ENCODE results near the gene MMP17. TPM values are rescaled to one million over a fixed set of nuclear protein-coding genes. Genes with fewer than 3 reads are reported as not detected.

Gene MMP17
- polyA plus RNA-seq, 1 of the 3 experiments (the other 2 are of a cell fraction) = 14.0 TPM

DNA sequence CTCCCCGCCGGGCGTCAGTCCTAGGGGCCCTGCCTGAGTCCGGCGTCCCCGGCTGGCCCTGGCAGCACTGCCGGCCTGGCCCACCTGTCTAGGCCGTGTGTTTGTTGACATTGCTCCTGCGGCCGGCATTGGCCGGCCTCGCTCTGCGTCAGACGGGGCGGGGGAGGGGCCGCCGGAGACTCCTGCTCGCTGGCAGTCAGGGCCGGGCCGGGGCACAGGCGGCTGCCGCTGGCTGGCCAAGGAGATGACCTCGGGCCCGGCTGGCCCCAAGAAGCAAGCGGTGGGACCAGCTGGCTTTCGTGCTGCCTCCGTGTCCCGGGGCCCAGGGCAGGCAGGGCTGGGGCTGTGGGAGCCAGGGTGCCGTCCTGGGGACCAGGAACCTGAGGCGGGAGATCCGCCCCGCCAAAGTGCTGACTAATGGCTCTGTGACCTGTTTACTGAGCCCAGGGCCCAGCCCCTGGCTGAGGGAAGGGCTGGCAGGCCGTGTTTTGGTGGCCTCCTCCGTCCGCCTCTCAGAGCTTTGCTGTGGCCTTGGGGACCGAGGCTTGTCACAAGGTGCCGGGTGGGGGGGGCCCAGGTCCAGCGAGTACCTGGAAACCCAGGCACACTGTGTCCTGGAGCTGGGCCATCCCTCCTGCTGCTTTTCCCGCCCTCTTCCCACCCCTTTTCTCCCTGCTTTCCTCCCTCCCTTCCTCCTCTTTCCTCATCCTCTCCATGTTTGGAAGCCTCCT is 68.1 kb downstream of the MMP17 start (continued):
- TF ChIP-seq FOXJ3 (CRISPR knock-in tag; IDR thresholded peaks at IDR 0.05) (no peak), TCF12 (IDR thresholded peaks at IDR 0.05) (no peak; the same call in 1 of the 2 replicates), SIN3A (IDR thresholded peaks at IDR 0.05; ENCODE audit: borderline replicate concordance, low read depth, low read length) (peak; percentile 94)
- TF ChIP-seq, protein P1, sequence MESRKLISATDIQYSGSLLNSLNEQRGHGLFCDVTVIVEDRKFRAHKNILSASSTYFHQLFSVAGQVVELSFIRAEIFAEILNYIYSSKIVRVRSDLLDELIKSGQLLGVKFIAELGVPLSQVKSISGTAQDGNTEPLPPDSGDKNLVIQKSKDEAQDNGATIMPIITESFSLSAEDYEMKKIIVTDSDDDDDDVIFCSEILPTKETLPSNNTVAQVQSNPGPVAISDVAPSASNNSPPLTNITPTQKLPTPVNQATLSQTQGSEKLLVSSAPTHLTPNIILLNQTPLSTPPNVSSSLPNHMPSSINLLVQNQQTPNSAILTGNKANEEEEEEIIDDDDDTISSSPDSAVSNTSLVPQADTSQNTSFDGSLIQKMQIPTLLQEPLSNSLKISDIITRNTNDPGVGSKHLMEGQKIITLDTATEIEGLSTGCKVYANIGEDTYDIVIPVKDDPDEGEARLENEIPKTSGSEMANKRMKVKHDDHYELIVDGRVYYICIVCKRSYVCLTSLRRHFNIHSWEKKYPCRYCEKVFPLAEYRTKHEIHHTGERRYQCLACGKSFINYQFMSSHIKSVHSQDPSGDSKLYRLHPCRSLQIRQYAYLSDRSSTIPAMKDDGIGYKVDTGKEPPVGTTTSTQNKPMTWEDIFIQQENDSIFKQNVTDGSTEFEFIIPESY (IDR thresholded peaks at IDR 0.05; ENCODE audit: borderline replicate concordance, low read depth) = no peak

DNA sequence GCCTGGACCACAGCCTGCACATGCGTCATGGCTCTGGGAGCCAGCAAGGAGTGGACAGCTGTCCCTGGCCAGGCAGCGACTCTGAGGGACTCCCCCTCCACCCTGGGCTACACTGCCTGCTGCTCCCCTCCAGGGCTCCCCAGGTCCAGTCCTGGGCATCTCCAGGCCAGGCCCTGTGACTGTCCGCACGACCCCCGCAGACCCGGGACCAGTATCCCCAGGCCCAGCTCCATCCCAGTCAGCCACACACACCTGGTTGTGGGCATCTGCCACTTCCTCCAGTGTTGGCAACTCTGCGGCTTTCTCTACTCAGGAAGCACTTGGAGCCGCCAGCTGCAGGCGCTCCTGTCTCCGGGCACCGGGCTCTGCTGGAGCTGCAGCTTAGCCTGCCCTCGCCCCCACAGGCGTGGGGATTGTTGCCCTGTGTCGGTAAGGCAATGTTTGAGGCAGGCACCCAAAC is 68.6 kb downstream of the MMP17 start:
- Histone ChIP-seq H3K9ac (no peak overlapping the region), H3K4me1 (ENCODE audit: control insufficient read depth in 1 of 2, insufficient read depth in 2 of 2, low read depth in 1 of 2, low read length in 1 of 2) (peaks cover 7 to 29% of the 10 kb centered on the region in 2 experiments; a peak in 1 of 4 replicates), H3K79me2 (ENCODE audit: insufficient read depth) (peaks cover 42% of the 10 kb centered on the region), H3K27ac (ENCODE audit: low read depth in 2 of 2, low read length in 1 of 2) (no peak overlapping the region; a peak in 1 of 4 replicates), H3K4me3 (ENCODE audit: low read depth in 2 of 2, low read length in 1 of 2) (no peak overlapping the region), H4K20me1 (ENCODE audit: insufficient read depth) (peaks cover 26% of the 10 kb centered on the region), H2AFZ (ENCODE audit: low read depth) (no peak overlapping the region), H3K27me3 (ENCODE audit: insufficient read depth) (no peaks in the 10 kb centered on the region), H3K9me2 (no peaks in the 10 kb centered on the region), H3K36me3 (replicated peaks in 1 of 2; ENCODE audit: control insufficient read depth in 1 of 2, insufficient read depth in 2 of 2, low read length in 1 of 2) (peaks cover 8% of the 10 kb centered on the region in 2 experiments), H3K9me3 (no peaks in the 10 kb centered on the region), H3F3A (replicated peaks; ENCODE audit: insufficient read depth) (peaks cover 2% of the 10 kb centered on the region), H3K4me2 (peak overlapping the region; percentile 99; the same call in 1 of the 2 replicates)
- TF ChIP-seq RXRA (IDR thresholded peaks at IDR 0.05; ENCODE audit: borderline replicate concordance, low read depth) = no peak
- TF ChIP-seq TCF12 (IDR thresholded peaks at IDR 0.05) = no peak
- TF ChIP-seq, protein P2, sequence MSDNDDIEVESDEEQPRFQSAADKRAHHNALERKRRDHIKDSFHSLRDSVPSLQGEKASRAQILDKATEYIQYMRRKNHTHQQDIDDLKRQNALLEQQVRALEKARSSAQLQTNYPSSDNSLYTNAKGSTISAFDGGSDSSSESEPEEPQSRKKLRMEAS (IDR thresholded peaks at IDR 0.05; ENCODE audit: low read depth) = no peak
- no peak for TF ChIP-seq EZH2phosphoT487 (IDR thresholded peaks at IDR 0.05; ENCODE audit: borderline replicate concordance, low read depth)
- no peak for TF ChIP-seq PBX3 (IDR thresholded peaks at IDR 0.05)
- no peak for TF ChIP-seq NRF1 (IDR thresholded peaks at IDR 0.05; ENCODE audit: low read depth, low read length)
- no peak for TF ChIP-seq RCOR1 (IDR thresholded peaks at IDR 0.05; ENCODE audit: low read length)
- TF ChIP-seq, protein P3, sequence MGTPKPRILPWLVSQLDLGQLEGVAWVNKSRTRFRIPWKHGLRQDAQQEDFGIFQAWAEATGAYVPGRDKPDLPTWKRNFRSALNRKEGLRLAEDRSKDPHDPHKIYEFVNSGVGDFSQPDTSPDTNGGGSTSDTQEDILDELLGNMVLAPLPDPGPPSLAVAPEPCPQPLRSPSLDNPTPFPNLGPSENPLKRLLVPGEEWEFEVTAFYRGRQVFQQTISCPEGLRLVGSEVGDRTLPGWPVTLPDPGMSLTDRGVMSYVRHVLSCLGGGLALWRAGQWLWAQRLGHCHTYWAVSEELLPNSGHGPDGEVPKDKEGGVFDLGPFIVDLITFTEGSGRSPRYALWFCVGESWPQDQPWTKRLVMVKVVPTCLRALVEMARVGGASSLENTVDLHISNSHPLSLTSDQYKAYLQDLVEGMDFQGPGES (IDR thresholded peaks at IDR 0.05; ENCODE audit: low read depth, low read length) = no peak
- no peak for TF ChIP-seq CHD2 (IDR thresholded peaks at IDR 0.05; ENCODE audit: low read length, partially characterized antibody)
- TF ChIP-seq RFX5 (IDR thresholded peaks at IDR 0.05; ENCODE audit: low read length) = no peak
- TF ChIP-seq EP300 (IDR thresholded peaks at IDR 0.05; ENCODE audit: borderline replicate concordance in 1 of 2, low read depth in 1 of 2, low read length in 1 of 2) = no peak
- TF ChIP-seq TEAD4 (IDR thresholded peaks at IDR 0.05; ENCODE audit: borderline replicate concordance, insufficient read depth) = no peak
- no peak for TF ChIP-seq REST (IDR thresholded peaks at IDR 0.05; ENCODE audit: low read depth, low read length)
- no peak for TF ChIP-seq RAD21 (IDR thresholded peaks at IDR 0.05; ENCODE audit: low read length)
- no peak for TF ChIP-seq SIN3A (IDR thresholded peaks at IDR 0.05; ENCODE audit: borderline replicate concordance, low read depth, low read length)
- no peak for TF ChIP-seq NFIC (IDR thresholded peaks at IDR 0.05; ENCODE audit: borderline replicate concordance)
- TF ChIP-seq YY1 (IDR thresholded peaks at IDR 0.05; ENCODE audit: low read depth) = no peak
- ChIA-PET POLR2A (interaction anchor here (0.9 kb wide), 1 partner anchor 139 kb away, joined by 3 read pairs; no protein-coding TSS in a partner anchor), CTCF (interaction anchor here (0.9 to 2.2 kb wide), 3 partner anchors 10 to 792 kb away, joined by 3 to 12 read pairs (median 3); no protein-coding TSS in a partner anchor)
- WGBS (ENCODE audit: low lambda C conversion rate) = 90% methylated on average over 10 of the region's 14 CpGs
- DNase-seq = peak; percentile 25
